HEK293 (cell line): ENCODE data around the gene CLDN3.

Source experiments
- CTCF ChIP-seq: fragments of 450-650 bp; formaldehyde crosslinking; IDR thresholded peaks from 2 replicates; pipeline ENCODE4 v1.5.1; 2016; ENCODE audit warnings: missing biosample characterization, missing genetic modification characterization
- MYNN ChIP-seq: fragments of 450-650 bp; formaldehyde crosslinking; IDR thresholded peaks from 2 replicates; pipeline ENCODE4 v1.5.1; 2016; ENCODE audit warnings: missing biosample characterization, missing genetic modification characterization, borderline replicate concordance
- PBX3 ChIP-seq: sonication (generic); formaldehyde crosslinking; IDR thresholded peaks from 2 replicates; pipeline ENCODE4 v1.8.1; 2022; ENCODE audit warnings: mild to moderate bottlenecking, moderate library complexity, missing genetic modification reagents
- ZNF274 ChIP-seq, 2 experiments: fragments of 200-500 bp in 1 of 2; fragments of 450-650 bp in 1 of 2; sonication (Bioruptor generic) in 1 of 2; formaldehyde crosslinking in 1 of 2; IDR thresholded peaks; 2 replicates each; pipeline versions ENCODE4 v1.5.1 to v1.6.1; 2014 to 2016; ENCODE audit warnings: borderline replicate concordance in 1 of 2, inconsistent platforms in 1 of 2, low read length in 1 of 2, missing biosample characterization in 1 of 2, missing genetic modification characterization in 1 of 2
- ZNF777 ChIP-seq: fragments of 450-650 bp; formaldehyde crosslinking; IDR thresholded peaks from 2 replicates; pipeline ENCODE4 v1.5.1; 2017; ENCODE audit warnings: missing biosample characterization, missing genetic modification characterization, borderline replicate concordance

- TF ChIP-seq MYNN (no peak), ZNF777 (no peak), PBX3 (CRISPR knock-in tag) (no peak), CTCF (tag by site-specific recombination) (no peak), ZNF274 (IDR thresholded peaks at IDR 0.05; ENCODE audit: low read length) (no peak), ZNF274 (tag by site-specific recombination; IDR thresholded peaks at IDR 0.05; ENCODE audit: borderline replicate concordance) (no peak)
These were observed 27.1 kb downstream of the CLDN3 start for GRCh38 chr7:73742753-73743641.
